DOHH2 (cell line): ENCODE measurements around the gene PRDM5.

Experiments
- CTCF ChIP-seq: fragments of 200-600 bp; sonication (generic); IDR thresholded peaks from one replicate; pipeline ENCODE4 v1.5.1; 2014; ENCODE audit warnings: antibody characterized with exemption, mild to moderate bottlenecking, low read depth, low read length; ENCODE audit not compliant: poor library complexity, severe bottlenecking
- EZH2phosphoT487 ChIP-seq: fragments of 200-600 bp; sonication (generic); IDR thresholded peaks from 2 replicates; pipeline ENCODE4 v1.6.1; 2017; ENCODE audit warnings: borderline replicate concordance, mild to moderate bottlenecking, antibody characterized with exemption, low read length, moderate library complexity, mixed read lengths

DNA sequence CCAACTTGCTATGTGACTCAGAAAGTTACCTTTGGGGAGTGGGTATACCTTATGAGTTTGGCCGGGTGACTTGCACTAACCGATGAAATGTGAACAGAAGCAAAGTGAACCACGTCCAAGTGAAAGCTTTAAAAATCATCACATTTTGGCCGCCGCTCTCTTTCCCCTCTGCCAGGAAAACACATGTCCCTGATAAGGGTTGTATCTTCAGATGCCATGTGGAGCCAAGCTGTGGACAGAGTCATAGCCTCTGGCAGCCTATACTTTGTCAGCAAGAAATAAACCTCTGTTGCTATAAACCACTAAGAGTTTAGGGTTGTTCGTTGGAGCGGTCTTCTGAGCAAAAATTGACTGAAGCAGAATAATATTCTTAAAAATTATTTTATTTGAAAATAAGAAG, 92.3 kb downstream of the PRDM5 start:
- TF ChIP-seq CTCF (no peak), EZH2phosphoT487 (no peak)
